Colon (tissue), 2 donors: ENCODE measurements around the gene AKTIP.
"Not testable (repeated sequence)": the region's sequence is repeated elsewhere in the genome, so short reads cannot be mapped to it uniquely, and the experiment has no call there.

ENCODE experiments used
- FAIRE-seq: peaks from 2 replicates; lab custom pipeline; 2012; peaks lifted over from hg19 to GRCh38; lab: Jason Lieb, UNC
- donor health status: control.
- donor health status: control.

AKTIP gene

GRCh38 chr16:53515259-53515658 lies 12.2 kb upstream of the AKTIP start:
- no peak for FAIRE-seq

- FAIRE-seq, result not testable (repeated sequence)
Measured at GRCh38 chr16:53512795-53513194, 9.8 kb upstream of the AKTIP start.

GRCh38 chr16:53511403-53512280 lies 8.6 kb upstream of the AKTIP start:
- FAIRE-seq, result no peak

- no peak for FAIRE-seq
Measured at GRCh38 chr16:53511084-53511402, 8.0 kb upstream of the AKTIP start.

GRCh38 chr16:53510704-53511070 lies 7.7 kb upstream of the AKTIP start:
- FAIRE-seq, result no peak

GRCh38 chr16:53509906-53510703 lies 7.1 kb upstream of the AKTIP start:
- FAIRE-seq, result no peak

- FAIRE-seq, result no peak
Measured at GRCh38 chr16:53507464-53508179, 4.6 kb upstream of the AKTIP start.

GRCh38 chr16:53506254-53506653 lies 3.2 kb upstream of the AKTIP start:
- no peak for FAIRE-seq

- no peak for FAIRE-seq
Measured at GRCh38 chr16:53504665-53505064, 1.7 kb upstream of the AKTIP start.

- FAIRE-seq, result no peak
Measured at GRCh38 chr16:53503991-53504663, 1.1 kb upstream of the AKTIP start.

- FAIRE-seq, result peak; percentile 66
Measured at GRCh38 chr16:53503270-53503923, 388 bp upstream of the AKTIP start.

GRCh38 chr16:53501216-53501859 lies 1.7 kb downstream of the AKTIP start:
- no peak for FAIRE-seq

- no peak for FAIRE-seq
Measured at GRCh38 chr16:53498984-53499383, 4.0 kb downstream of the AKTIP start.

- no peak for FAIRE-seq
Measured at GRCh38 chr16:53495325-53495724, 7.7 kb downstream of the AKTIP start.

GRCh38 chr16:53494636-53495035 lies 8.4 kb downstream of the AKTIP start:
- FAIRE-seq, result no peak

GRCh38 chr16:53492503-53492902 lies 10.5 kb downstream of the AKTIP start:
- FAIRE-seq, result peak; percentile 28

GRCh38 chr16:53489755-53490154 lies 13.3 kb downstream of the AKTIP start:
- FAIRE-seq, result no peak

- FAIRE-seq, result no peak
Measured at GRCh38 chr16:53486230-53486629, 16.8 kb downstream of the AKTIP start.

- FAIRE-seq, result no peak
Measured at GRCh38 chr16:53484542-53484941, 18.5 kb downstream of the AKTIP start.

- FAIRE-seq, result no peak
Measured at GRCh38 chr16:53482123-53482522, 20.9 kb downstream of the AKTIP start.

- no peak for FAIRE-seq
Measured at GRCh38 chr16:53480394-53480793, 22.6 kb downstream of the AKTIP start.
